DOHH2 (cell line): Measurements from ENCODE around the gene TEX2.

Source experiments
- EZH2phosphoT487 ChIP-seq: fragments of 200-600 bp; sonication (generic); IDR thresholded peaks from 2 replicates; pipeline ENCODE4 v1.6.1; 2017; ENCODE audit warnings: borderline replicate concordance, mild to moderate bottlenecking, antibody characterized with exemption, low read length, moderate library complexity, mixed read lengths
- TF ChIP-seq, protein P1 (sequence below): fragments of 200-600 bp; sonication (generic); IDR thresholded peaks from one replicate; pipeline ENCODE4 v1.5.1; 2014; ENCODE audit warnings: antibody characterized with exemption, mild to moderate bottlenecking, low read depth, low read length; ENCODE audit not compliant: poor library complexity, severe bottlenecking

DNA sequence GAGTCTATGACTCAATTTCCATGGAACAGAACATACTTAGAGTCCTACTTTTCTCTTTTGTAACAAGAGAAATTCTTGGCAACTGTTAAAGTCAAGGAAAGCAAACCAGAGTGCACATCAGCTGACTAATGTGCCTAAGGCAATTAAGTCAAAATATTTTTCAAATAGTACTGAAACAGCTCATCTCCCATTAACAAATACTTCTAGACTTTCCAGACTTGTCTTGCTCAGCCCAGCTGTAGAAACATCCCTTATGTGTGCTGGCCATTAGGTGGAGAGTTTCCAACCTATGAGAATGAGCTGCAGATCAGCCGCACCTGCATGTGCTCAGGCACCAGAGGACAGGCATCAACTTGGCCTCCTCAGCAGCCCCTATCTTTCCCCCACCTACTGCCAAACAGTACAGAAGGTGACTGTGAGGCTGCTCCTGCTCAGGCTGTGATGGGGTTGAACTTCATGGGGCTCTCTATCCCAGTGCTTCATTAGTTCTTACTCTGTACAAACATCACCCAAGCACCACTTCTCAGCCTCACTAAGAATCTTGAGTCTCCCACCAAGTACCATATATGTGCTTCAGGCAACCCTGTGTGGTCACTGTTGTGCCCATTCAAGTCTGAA lies 32.2 kb downstream of the TEX2 start:
- TF ChIP-seq, protein P1, sequence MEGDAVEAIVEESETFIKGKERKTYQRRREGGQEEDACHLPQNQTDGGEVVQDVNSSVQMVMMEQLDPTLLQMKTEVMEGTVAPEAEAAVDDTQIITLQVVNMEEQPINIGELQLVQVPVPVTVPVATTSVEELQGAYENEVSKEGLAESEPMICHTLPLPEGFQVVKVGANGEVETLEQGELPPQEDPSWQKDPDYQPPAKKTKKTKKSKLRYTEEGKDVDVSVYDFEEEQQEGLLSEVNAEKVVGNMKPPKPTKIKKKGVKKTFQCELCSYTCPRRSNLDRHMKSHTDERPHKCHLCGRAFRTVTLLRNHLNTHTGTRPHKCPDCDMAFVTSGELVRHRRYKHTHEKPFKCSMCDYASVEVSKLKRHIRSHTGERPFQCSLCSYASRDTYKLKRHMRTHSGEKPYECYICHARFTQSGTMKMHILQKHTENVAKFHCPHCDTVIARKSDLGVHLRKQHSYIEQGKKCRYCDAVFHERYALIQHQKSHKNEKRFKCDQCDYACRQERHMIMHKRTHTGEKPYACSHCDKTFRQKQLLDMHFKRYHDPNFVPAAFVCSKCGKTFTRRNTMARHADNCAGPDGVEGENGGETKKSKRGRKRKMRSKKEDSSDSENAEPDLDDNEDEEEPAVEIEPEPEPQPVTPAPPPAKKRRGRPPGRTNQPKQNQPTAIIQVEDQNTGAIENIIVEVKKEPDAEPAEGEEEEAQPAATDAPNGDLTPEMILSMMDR = no peak
- no peak for TF ChIP-seq EZH2phosphoT487
